ENCODE results near the gene ATP5PB. TPM values are rescaled to one million over a fixed set of nuclear protein-coding genes. Genes with fewer than 3 reads are reported as not detected.

The ATP5PB gene
- polyA plus RNA-seq, 5 donors: 268 to 339 (median 290) TPM

DNA sequence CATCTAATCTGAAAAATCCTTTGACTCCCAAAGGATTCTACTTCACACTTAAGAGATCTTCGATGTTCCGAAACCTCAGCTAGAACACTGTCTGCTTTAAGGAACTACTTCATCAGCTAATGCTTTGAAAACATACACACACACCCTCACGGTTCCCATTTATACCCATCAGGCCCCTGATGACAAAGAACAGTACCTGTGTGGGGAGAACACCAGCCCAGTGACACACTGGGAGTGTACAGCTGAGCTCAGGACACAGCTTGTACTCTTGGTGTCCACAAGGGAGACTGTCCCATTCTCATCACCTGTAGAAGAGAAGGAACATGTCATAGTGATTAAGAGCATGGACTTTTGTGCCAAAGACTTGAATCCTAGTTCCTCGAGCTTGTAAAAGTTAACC lies 6.8 kb upstream of the ATP5PB start:
- DNase-seq: no peak

DNA sequence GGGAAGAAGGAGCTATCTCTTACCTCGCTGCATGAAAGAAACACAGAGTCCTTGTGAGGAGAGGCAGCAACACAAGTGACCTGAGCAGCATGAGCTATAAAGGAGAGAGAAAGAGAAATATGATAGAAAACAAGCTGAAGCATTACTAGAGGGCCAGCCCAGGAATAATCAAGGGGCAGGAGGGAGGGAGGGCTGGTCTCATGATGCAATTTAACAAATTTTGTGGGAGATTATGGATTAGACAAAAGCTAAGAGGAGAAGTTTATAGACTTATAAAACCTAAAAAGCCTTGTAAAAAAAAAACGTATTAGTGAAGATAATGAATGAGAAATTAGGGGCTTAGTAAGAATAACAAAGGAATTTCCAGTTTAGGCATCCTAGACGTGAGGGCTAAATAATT lies 5.2 kb upstream of the ATP5PB start:
- no peak for DNase-seq

DNA sequence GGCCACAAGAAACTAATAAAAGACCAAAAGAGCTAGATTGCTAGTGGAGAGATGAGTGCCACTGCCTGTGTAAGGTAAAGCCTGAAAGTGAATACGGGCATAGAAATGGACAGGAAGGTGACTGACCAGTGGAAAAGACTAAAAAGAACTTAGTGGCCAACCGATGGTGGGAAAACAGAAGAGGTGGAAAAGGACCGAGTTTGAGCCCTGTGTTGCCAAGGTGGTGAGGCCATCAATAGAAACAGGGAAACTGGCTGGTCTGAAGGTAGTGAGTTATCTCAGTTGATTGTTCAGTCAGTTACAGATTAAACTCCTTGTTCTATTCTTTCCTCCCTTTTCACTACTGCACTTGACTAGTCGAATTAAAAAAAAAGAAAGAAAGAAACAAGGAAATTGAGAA lies 2.7 kb upstream of the ATP5PB start:
- no peak for DNase-seq

DNA sequence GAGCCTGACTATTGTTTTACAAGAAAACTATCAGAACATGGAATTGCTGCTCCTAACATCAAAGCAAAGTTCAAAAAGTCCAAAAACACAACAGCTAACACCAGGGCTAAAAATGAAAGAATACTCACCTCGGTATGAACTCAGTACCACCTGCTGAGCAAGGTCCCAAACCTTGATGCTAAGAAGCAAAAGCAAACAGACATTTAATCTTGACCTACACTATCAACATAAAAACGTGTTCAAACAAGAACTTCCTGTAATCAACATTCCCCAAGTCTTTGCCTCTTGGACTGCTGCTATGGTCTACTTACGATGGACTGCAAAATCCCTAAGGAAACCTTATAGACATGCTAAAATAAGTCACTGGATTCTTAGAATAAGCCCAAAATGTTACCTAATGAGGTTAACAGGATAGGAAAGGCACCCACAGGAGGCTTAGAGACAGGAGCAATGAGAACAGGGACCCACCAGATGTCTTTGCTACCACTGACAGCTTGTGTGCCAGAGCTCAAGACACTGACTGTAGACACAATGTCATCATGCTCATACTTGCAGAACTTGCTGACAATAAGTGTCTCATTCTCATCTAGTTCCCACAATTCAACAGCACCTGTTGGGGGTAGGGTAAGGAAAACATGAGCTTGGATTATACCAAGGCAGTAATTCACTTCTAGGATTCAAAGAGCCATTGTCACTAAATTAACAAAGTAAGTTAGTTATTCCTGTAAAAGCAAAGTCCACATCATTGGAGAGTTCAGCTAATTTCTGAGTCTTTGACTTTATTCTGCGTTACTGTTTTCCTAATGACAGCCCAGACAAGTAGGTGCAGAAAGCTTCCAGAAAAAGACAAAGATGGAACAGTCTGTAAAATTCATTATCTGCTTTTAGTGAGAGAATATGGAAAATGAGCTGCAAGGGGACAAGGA lies 2.0 kb upstream of the ATP5PB start:
- DNase-seq: no peak

DNA sequence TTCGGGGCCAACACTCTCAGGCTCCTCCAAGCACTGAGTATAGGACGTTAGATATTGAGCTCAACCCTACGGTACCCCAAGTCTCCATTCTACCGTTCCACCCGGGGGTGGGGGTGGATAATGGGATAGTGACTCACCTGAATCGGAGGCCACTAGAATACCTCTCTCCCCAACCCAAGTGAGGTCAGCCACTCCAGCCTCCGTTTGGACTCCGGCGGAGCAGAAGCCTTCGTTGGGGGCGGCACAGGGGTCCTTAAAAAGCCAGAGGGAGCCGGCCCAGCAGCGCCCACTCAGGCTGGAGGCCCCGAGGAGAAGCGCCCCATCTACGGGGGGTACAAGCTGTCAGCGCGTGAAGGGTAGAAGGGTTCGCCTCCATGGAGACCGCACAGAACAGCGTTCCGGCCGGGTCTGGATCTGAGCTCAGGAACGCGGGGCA lies 764 bp upstream of the ATP5PB start:
- no peak for DNase-seq

DNA sequence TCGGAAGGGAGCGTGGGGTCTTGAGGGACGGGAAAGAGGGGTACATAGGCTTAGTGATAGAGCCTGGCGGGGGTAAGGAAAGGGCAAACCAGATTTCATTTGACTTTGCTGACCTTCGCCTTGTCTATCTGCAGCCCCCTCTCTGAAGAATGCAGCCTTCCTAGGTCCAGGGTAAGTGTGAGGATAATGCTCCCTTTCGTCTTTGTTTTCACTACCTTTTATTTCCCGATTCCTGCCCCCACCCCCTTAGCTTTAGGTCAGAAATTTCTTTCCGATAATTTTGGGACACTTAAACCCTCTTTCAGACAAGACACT lies 396 bp downstream of the ATP5PB start:
- no peak for DNase-seq

DNA sequence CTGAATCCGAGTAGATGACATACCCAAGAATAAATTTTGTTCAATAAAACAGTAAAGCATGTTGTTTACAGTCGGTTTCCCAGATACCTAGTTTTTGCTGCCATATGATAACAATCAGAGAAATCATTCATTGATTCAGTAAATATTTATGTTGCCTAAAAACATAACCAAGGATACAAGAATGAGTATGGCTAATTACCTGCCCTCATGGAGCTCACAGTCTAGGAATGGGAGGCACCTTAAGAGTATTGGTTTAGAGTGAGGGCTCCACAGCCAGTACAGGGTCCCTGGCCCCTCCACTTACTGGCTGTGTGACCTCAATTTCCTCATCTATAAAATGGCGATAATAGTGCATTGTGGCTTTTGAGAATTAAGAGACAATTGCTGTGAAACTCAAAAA lies 921 bp downstream of the ATP5PB start:
- DNase-seq: no peak

DNA sequence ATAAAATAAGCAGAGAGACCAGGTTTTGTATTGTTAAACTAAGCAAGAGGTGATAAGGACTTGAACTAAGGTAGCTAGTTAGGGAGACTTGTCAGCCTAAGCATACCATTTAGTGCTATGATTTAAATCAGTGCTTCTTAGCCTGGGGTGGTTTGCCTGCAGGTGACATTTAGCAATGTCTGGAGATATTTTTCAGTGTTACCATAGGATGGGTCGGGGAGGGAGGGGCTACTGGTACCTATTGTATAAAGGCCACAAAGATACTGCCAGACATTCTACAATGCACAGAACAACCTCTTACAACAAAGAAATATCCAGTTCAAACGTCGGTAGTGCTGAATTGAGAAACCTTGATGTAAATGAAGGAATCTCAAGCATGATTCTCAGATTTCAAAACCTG lies 3.3 kb downstream of the ATP5PB start:
- DNase-seq: no peak

DNA sequence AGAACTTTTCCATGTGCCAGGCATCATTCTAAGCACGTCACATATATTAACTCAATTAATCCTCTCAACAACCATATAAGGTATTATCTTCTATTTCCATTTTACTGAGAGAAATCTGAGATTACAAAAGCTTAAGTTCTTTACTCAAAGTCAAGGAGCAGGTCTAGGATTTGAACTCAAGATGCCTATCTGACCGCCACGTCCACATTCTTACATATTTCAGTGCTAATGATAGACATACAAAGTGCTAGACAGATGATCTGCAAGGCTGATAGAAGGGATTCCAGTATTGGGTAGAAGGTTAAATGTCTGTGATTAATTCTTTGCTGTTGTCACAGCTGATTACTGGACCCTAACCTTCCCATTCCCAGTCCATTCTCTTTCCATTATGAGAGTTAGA lies 4.4 kb downstream of the ATP5PB start:
- no peak for DNase-seq

DNA sequence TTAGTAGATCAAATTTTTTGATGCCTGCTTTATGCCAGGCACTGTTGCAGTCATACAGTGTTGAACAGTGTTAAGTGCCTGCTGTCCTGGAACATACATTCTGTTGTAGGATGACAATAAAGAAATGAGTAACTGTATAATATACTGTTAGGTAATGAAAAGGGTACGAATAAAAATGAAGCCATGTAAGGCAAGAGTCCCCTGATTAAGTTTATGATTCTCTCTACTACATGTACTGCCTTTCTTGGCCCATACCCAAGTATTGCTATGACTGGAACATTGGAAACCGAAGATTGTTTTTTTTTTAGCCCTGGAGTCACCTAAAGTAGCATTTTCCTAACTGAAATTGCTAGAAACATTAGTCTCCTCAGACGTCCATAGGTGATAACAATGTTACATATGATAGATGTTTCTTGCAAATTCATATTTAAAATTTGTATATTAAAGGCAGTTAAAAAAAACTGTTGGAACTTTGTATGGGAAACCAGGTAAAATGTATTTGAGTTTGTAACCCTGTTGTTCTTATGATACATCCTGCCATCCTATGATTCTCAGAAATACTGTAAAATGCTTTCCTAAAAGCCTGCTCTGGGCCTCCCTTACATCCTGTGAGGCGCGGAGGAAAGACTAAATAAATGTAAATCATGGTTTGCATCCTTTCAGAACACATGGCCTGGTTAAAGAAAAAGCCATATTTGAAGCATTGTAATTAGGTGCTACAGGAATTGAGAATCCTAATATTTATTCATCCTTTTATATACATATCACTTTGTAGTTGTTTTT lies 5.8 kb downstream of the ATP5PB start:
- DNase-seq: no peak

DNA sequence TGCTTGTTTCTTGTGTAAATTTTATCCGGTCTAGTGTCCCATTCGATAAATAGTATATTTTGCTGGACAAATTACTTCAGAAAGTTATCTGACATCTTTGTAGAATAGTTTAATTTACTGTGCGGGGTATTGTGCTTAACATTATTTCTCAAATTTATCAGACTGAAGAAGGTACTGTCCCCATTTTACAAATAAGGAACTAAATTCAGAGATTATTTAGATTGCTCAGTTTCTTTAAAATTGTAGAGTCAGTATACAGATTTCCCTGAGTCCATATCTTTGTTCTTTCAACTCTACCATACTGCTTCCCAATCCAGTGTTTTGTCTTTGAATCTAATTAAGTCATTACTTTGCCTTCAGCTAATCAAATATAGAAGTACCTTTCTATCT lies 6.4 kb downstream of the ATP5PB start:
- no peak for DNase-seq

DNA sequence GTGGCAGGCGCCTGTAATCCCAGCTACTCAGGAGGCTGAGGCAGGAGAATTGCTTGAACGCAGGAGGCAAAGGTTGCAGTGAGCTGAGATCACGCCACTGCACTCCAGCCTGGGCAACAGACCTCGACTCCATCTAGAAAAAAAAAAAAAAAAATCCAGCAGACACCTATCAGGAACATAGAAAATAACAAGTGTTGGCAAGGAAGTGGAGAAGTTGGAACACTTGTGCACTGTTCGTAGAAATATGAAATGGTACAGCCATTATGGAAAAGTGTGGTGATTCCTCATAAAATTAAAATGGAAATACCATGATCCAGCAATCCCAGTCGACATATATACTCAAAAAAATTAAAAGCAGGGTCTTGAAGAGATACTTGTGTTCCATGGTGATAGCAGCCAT lies 12.5 kb downstream of the ATP5PB start:
- no peak for DNase-seq

DNA sequence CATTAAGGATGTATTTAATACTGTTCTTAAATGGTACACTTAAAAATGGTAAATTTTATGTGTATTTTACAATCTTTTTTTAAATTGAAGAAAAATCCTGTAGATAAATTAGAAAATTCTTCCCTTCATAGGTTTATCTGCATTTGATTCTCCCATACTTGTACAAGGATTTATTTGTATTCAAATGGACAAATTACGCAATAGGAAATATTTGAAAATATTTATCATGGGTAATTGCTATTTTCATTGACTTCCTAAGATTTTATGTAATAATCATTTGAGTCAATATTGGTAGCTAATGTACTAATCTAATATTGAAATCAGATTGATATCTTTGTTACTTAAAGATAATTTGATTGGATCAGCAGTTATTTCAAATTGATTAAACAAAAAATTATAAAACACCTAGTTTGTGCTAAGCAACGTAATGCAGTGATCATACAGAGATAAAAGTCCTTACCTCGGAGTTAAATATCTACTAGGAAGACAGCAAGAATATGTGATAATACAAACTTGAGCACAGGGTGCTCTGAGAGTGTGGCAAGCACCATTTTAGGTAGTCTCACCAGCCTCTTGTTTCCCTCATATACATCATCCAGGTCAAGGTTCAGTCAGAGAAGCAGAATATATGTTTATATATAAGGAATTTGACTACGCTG lies 13.2 kb downstream of the ATP5PB start:
- no peak for DNase-seq

DNA sequence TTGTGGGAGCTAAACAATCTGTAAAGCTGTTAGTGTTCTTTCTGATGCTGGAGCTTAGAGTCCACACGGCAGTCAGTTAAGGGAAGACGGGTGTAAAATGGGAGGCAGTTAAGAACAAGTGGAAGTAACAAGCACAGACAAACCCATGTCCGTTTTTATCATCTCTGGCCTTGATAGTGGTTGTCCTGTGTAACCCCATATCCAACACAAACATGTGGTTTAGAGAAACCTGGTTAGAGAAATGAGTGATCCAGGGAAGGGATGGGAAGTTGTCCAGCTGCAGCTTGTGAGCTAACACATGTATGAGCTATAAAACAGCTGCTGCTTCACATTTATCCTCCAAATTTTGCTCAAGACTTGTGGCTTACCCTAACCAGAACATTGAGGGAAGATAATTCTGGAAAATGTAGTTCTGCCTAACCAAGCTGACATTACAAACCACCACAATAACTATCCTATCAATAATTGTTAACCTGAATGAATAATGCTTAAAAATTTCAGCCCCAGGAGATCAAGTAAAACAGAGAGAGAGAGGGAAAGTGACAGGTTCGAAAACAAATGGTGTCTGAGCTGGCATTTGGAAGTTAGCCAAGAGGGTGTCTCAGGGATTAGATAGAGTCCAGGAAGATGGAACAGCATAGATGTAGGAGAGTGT lies 13.9 kb downstream of the ATP5PB start:
- DNase-seq: peak in 1 of 2 donors; percentile 42

DNA sequence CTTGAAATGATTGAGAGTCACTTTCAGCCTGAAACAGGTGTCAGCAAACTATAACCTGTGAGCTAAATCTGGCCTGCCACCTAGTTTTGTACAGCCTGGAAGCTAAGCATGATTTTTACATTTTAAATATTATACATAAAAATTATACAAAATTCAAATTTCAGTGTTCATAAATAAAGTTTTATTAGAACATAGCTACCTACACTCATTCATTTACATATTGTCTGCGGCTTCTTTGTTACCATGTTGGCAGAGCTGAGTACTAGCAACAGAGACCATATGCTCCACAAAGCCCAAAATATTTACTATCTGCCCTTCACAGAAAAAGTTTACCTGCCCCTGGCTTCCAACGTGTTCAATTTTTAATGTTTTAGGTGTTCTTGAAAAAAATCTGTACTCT lies 16.5 kb downstream of the ATP5PB start:
- DNase-seq: no peak

DNA sequence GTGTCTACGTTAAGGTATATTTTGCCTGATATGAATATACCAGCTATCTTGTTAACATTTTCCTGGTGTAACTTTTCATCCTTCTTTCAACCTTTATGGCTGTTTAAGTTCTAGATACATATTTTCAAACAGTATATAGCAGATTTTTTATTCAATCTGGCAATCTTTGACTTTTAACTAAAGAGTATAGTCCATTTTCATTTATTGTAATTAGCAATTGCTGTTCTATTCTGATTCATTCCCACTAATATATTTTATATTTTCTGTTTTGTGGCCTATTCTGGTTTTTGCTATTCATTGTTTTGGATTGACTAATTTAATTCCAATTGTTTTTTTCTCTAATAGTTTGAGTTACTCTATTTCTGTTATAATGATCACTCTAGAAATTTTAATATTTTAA lies 17.2 kb downstream of the ATP5PB start:
- DNase-seq: no peak

DNA sequence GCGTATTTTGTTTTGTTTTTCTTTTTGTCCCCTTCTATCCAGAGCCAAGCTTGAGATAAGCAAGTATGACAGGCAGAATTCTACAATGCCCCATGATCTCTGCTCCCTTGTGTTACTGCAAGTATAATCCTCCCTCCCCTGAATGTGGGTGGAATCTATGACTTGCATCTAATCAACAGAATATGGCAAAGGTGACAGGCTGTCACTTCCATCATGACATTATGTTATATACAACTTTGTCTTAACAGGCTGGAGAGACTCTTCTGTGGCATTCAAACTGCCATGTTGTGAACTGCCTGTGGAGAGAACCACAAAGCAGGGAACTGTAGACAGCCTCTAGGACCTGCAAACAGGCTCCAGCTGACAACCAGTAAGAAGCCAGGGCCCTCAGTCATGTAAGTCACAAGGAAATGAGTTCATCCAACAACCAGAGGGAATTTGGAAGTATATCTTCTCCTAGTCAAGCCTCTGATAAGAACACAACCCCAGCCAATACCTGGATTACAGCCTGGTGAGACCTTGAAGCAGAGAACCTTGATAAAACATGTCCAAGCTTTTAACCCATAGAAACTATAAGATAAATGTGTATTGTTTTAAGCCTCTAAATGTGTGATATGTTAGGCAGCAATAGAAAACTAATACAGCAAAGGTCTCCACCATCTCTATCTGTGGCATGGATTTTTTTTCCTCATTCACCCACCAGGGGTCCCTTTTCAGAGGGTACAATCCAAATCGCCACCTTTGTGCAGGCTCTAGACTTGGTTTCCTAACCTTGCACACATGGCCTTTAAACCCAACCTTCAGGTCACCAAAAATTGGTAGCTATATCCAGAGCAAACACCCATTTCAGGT lies 18.8 kb downstream of the ATP5PB start:
- no peak for DNase-seq

DNA sequence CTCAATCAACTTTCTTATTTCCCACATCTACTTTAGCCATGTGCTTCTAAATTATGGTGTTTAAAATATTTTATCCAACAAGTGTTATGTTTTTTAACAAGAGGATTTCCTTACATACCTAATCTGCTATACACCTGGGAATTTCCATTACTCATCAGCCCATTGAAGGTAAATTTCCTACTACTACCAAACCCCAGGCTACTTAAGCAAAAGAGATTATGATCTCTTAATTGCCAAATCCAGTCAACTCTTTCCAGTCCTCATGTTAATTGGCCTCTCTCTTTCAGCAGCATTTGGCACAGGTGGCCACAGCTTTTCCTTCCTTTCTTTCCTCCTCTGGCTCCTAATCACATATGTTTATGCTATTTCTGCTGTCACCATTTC lies 19.4 kb downstream of the ATP5PB start:
- DNase-seq: no peak

DNA sequence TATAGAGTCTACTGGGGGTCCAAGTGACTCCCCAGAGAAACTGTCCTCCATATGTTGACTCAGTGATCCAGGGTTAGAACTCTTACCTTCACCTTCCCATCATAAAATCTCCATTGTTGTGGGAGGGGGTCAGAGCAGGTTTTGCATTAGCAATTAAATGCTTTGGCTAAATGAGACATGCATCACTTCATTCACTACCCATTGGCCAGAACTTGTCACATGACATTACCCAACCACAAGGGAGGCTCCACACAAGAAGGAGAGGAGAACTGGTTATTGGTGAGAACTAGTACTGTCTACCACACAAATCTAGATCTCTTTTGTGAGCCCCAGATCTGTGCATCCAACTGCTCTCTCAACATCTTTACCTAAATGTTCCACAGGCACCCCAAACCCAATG lies 20.3 kb downstream of the ATP5PB start:
- DNase-seq: no peak

DNA sequence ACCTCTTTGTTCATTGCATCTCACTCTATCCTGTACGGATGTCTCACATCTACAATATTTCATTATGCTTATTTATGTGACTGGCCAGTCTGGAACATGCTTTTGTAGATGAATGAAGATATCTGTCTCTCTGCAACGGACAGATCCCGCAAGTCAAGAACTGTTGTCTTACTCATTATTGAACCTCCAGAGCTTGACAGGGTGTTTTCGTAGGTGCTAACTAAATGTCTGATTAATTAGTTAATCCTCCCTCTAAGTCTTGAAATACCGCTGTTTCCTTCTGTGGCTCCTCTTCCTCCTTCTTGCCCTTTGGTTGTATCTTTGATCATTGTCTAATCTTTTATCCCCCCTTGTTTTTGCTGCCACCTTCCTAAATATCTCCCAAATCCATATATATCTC lies 21.3 kb downstream of the ATP5PB start:
- no peak for DNase-seq

DNA sequence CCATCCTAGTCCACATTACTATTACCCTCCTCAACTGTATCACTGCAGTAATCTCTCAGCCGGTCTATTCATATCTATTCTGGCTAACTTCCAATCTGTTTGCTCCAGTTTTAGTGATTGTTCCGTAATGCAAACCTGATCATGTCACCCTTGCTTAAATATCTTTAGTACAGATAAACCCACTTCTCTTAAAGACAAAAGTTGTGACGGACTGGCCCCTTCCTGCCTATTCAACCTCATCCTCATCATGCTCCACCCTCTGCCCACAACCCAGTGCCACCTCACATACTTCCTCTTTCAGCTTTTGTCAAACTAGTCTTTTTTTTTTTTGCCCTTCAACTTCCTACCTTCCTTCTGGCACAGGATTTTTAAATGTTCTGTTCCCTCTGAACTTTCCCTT lies 21.7 kb downstream of the ATP5PB start:
- no peak for DNase-seq
